GM18858 (cell line): ENCODE measurements around the gene ZSCAN21.

ENCODE experiments used
- ATAC-seq: cut with Tn5 transposase; IDR thresholded peaks from one replicate; pipeline ENCODE4 v1.9.1; 2021; ENCODE audit not compliant: unreplicated experiment

Gene ZSCAN21

GRCh38 chr7:100024020-100024619, 25.5 kb upstream of the ZSCAN21 start:
- ATAC-seq, result no peak

DNA sequence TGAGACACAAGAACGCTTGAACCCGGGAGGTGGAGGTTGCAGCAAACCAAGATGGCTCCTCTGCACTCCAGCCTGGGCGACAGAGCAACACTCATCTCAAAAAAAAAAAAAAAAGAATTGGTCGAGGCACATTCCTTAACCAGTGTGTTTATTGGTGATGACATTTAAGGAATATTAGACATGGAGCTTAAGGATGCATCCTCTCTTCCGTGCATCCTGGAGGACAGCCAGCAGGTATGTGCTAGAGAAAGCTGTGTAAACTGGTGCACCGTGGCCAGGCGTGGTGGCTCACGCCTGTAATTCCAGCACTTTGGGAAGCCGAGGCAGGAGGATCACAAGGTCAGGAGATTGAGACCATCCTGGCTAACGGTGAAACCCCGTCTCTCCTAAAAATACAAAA, 22.4 kb upstream of the ZSCAN21 start:
- ATAC-seq, result no peak

- ATAC-seq, result no peak
These were observed 20.0 kb upstream of the ZSCAN21 start for GRCh38 chr7:100029596-100029995.

DNA sequence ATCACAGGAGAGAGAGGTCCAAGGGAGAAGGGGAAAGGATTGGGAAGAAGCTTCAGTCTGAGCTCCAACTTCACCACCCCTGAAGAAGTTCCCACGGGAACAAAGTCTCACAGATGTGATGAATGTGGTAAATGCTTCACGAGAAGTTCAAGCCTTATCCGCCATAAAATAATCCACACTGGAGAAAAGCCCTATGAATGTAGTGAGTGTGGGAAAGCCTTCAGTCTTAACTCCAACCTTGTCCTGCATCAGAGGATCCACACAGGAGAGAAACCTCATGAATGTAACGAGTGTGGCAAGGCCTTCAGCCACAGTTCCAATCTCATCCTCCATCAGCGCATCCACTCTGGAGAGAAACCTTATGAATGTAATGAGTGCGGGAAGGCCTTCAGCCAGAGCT, 16.0 kb upstream of the ZSCAN21 start:
- ATAC-seq, result no peak

DNA sequence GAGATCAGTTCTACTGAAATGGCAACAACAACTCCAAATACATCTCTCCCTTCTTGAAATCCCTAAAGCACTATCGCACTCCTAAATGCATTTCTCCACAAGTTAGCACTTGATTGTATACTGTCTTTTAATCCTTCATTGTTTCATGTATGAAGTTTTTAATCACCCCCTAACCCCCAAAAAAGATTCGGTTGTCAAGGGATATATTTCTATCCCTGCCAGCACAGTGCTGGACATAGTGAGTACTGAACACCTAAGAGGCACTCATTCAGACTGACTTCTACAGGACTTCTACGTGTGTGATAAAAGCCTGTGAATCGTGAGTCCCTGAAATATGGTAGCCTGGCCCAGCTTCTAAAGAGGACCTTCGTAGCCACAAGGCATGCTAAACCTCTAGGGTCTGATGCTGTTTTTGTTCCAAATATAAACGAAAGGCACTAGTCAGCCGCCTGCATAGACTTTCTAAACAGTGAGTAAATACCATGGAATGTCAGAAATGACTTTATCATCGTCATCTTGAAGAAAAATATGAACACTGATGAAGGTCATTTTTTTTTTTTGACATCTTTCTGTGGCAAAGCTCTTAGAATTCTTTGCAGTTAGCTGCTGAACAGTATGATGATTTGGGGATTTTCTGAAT, 14.6 kb upstream of the ZSCAN21 start:
- ATAC-seq, result no peak

DNA sequence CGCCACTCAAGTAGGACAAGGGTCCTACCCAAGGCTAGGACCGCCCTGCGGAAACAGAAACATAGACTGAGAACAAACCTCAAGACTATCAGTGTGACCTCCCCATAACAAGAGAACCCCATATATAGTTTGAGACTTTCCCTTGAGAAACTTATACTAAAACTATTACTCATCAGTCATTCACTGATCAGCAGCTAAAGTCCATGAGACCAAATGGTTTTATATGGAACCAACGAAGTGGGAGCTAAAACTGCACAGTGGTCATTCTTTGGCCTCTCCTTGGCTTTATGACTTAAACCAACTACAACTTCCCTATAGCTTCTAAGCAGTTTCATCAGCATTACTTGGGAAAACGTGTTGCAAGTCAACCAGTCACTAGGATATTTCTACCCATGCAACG, 13.7 kb upstream of the ZSCAN21 start:
- no peak for ATAC-seq

DNA sequence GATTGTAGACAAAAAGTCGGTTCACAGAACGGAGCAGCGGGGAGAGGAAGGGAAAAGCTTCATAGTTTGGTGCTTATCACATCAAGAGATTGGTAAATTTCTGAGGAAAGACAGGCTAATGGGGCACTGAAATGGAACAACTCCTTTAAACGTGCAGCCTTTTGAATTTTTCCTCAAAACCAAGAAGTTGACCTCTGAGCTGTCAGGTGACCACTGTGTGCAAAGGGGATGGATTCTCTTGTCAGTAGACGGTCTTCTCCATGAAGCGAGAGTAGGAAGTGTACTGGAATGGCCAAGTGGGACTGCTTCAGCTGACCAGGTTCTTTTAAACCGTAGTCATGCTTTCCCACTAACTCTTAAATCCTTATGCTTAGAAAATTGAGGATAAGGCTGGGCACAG, 11.2 kb upstream of the ZSCAN21 start:
- ATAC-seq, result no peak

DNA sequence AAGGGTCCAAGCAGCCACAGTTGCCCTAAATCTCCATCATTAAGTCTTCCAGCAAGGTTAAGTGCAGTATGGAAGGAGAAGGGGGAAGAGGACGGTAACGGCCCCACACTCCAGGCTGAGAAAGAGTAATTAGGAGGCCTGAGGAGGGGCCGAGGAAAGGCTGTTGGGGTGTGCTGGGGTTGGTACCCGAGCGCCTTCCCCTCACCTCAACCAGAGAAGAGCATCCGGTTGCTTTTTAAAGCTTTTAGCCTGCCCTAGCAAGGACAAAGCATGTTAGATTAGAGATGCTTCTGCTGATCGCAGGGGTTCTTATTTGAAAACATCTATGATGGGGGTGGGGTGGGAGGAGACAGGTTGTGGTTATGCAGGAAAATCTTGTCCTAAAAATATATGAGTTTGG, 9.0 kb upstream of the ZSCAN21 start:
- no peak for ATAC-seq

DNA sequence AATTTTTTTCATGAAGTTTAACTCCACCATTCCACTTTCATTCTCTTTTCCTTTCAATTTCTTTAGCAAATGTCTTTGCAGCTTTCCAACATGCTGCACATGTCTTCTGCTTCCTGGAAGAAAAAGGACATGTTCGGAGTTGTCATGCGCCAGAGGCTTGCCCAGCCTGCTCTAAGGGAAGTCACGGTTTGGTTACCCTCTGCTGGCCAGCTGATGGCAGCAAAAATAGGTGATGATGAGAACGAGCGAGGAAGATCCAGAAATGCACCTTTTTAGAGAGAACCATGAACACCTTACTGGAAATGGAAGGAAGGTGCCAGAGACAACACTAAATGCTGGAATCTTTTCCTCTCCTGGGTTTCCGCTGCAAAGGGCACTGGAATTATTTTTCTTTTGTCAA, 4.9 kb upstream of the ZSCAN21 start:
- ATAC-seq, result no peak

- no peak for ATAC-seq
These were observed 894 bp upstream of the ZSCAN21 start for GRCh38 chr7:100048680-100049079.

- ATAC-seq, result no peak
These were observed 2.0 kb downstream of the ZSCAN21 start for GRCh38 chr7:100051611-100052010.

- no peak for ATAC-seq
These were observed 3.6 kb downstream of the ZSCAN21 start for GRCh38 chr7:100053215-100053614.

GRCh38 chr7:100057006-100057405, 7.4 kb downstream of the ZSCAN21 start:
- no peak for ATAC-seq

DNA sequence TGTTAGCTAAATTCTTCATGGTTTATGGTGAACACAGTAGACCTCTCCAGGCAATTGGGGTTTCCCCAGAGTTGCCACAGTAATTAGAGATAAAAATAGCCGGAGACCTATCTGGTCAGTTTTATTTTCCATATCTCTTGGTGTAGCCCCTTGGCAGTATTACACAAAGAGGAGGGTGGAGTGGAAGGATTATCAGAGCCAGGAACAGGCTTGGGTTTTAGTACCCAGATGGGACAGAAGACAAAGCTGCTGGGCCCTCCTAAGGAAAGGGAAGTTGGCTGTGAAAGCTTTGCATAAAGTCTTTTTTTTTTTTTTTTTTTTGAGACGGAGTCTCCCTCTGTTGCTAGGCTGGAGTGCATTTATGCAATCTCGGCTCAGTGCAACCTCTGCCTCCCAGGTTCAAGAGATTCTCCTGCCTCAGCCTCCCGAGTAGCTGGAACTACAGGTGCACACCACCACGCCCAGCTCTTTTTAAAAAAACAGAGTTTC, 9.7 kb downstream of the ZSCAN21 start:
- ATAC-seq, result no peak

DNA sequence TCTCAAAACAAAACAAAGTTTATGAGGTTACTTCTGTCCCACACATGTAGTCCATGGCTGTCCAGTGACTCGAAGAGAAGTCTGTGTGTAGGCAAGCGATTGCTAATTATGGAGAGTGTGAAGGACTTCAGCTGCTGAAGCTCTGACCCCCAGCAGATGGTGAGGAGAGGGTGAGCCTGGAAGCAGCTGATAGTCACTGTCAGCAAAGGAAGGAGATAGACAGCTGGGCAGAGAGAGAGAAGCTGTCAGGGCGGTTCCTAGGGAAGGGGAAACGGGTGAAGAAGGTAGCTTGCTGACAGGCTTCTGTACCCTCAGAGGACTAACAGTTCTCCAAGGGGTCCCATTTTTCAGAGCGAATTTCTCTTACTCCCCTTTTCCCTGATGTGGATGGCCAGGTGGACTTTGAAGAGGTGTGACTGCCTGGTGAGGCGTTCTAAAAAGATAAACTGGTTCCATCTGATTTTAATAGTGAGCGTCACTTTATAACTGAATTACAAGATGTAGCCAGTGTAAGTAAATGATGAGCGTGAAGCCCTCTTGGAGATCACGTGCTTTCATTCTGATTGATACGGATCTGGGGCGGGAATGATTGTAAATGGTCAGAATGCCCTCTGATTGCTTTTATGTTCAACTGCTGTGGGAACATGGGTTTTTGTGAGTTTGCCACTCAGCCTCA, 12.1 kb downstream of the ZSCAN21 start:
- ATAC-seq, result no peak

- no peak for ATAC-seq
These were observed 13.8 kb downstream of the ZSCAN21 start for GRCh38 chr7:100063376-100063775.

DNA sequence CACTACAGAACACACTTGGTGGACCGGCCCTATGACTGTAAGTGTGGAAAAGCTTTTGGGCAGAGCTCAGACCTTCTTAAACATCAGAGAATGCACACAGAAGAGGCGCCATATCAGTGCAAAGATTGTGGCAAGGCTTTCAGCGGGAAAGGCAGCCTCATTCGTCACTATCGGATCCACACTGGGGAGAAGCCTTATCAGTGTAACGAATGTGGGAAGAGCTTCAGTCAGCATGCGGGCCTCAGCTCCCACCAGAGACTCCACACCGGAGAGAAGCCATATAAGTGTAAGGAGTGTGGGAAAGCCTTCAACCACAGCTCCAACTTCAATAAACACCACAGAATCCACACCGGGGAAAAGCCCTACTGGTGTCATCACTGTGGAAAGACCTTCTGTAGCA, 14.6 kb downstream of the ZSCAN21 start:
- no peak for ATAC-seq

DNA sequence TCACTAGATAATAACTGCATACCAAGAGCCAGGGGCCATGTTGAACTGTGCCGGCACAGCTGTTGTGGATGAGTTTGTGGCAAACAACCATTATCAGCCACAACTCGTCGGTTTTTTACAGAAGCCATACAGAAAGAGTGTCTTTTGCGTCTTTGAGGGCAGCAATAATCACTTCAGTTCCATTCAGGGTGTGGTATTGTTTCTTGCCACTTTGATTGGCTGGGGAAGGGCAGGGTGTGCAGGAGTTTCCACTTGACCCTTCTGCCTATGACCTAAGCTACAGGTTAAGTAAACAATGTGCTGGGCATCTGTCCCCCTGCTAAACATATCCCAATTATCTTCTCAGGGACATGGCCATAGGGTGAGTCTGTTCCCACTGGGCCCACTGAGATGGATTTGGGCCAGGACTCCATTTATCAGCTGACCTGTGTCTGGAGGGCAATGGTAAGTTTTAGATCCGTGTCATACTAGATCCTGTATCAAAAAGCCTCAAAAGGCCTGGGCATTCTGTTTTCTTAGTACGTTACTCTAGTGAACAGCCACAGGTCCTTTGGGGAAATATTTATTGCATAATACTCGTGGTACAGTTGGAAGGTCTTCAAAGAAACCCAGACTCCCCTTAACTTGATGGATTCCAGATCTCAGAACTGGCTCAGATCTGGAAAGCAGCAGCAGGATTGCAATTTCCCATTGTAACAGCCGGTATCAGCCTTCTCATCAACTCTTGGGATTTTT, 16.0 kb downstream of the ZSCAN21 start:
- no peak for ATAC-seq

DNA sequence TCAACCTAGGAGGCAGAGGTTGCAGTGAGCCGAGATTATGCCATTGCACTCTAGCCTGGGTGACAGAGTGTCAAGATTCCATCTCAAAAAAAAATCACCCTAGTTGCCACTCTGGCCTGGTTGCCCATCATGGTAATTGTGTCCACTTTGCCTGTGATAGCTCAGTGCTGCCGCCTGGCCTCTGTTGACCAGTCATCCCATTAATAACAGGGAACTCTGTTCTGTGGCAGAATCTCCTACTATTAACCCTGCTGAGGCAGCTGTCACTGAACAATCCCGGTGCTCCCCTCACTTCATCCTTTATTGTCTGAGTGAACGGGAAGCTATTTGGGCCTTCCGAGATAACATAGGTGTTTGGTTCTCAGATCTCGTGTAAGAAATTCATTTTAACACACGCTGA, 17.4 kb downstream of the ZSCAN21 start:
- ATAC-seq, result no peak

GRCh38 chr7:100069991-100070390, 20.4 kb downstream of the ZSCAN21 start:
- ATAC-seq, result no peak

GRCh38 chr7:100071018-100071723, 21.6 kb downstream of the ZSCAN21 start:
- ATAC-seq, result no peak
